Retina (tissue), 1 donor: ENCODE results near the gene STARD9.
"Not testable (repeated sequence)": the region's sequence is repeated elsewhere in the genome, so short reads cannot be mapped to it uniquely, and the experiment has no call there.

Source experiments
- DNase-seq: peaks from one replicate; pipeline ENCODE4 v3.0.0-alpha.2; 2016

STARD9 gene

GRCh38 chr15:42575188-42576039, at the start of gene STARD9:
Gene STARD9, plus strand, starts transcription at chr15:42575606. Its CDS starts 110 bp downstream, at chr15:42575716.
- peak; percentile 96 for DNase-seq

GRCh38 chr15:42528970-42529369, 46.4 kb upstream of the STARD9 start:
- DNase-seq: no peak

GRCh38 chr15:42533246-42533645, 42.2 kb upstream of the STARD9 start:
- DNase-seq: no peak

- no peak for DNase-seq
These were observed 30.4 kb upstream of the STARD9 start for GRCh38 chr15:42544853-42545629.

GRCh38 chr15:42547918-42548248, 27.5 kb upstream of the STARD9 start:
- no peak for DNase-seq

- DNase-seq: peak; percentile 99
These were observed 27.0 kb upstream of the STARD9 start, which contains the start of the genes HAUS2 and LRRC57 for GRCh38 chr15:42548249-42549031. Gene HAUS2, plus strand, starts transcription at chr15:42548838. Its CDS starts 35 bp downstream, at chr15:42548873. Gene LRRC57, minus strand, starts transcription at chr15:42548793. Its CDS starts 359 bp downstream, at chr15:42548434.

GRCh38 chr15:42549032-42549491, 26.3 kb upstream of the STARD9 start:
- DNase-seq: no peak

GRCh38 chr15:42549741-42550392, 25.5 kb upstream of the STARD9 start:
- DNase-seq: no peak

- no peak for DNase-seq
These were observed 21.9 kb upstream of the STARD9 start for GRCh38 chr15:42553554-42553953.

- not testable (repeated sequence) for DNase-seq
These were observed 18.7 kb upstream of the STARD9 start for GRCh38 chr15:42556550-42557207.

- DNase-seq: no peak
These were observed 16.7 kb upstream of the STARD9 start for GRCh38 chr15:42558739-42559138.

- DNase-seq: no peak
These were observed 711 bp downstream of the STARD9 start for GRCh38 chr15:42576040-42576594.

- no peak for DNase-seq
These were observed 1.4 kb downstream of the STARD9 start for GRCh38 chr15:42576776-42577175.

GRCh38 chr15:42577514-42578031, 2.2 kb downstream of the STARD9 start:
- no peak for DNase-seq

GRCh38 chr15:42578984-42579537, 3.7 kb downstream of the STARD9 start:
- DNase-seq: no peak

- peak; percentile 90 for DNase-seq
These were observed 5.9 kb downstream of the STARD9 start for GRCh38 chr15:42581272-42581730.

GRCh38 chr15:42582569-42583375, 7.4 kb downstream of the STARD9 start:
- no peak for DNase-seq

- DNase-seq: peak; percentile 52
These were observed 8.8 kb downstream of the STARD9 start for GRCh38 chr15:42584031-42584765.

- no peak for DNase-seq
These were observed 15.3 kb downstream of the STARD9 start for GRCh38 chr15:42590619-42591237.
